ENCODE data around the gene RAI1. TPM values are rescaled to one million over a fixed set of nuclear protein-coding genes. Genes with fewer than 3 reads are reported as not detected.

RAI1 gene
- total and polyA plus RNA-seq, 2 experiments from 2014 or later, result 0.87 to 0.89 TPM

DNA sequence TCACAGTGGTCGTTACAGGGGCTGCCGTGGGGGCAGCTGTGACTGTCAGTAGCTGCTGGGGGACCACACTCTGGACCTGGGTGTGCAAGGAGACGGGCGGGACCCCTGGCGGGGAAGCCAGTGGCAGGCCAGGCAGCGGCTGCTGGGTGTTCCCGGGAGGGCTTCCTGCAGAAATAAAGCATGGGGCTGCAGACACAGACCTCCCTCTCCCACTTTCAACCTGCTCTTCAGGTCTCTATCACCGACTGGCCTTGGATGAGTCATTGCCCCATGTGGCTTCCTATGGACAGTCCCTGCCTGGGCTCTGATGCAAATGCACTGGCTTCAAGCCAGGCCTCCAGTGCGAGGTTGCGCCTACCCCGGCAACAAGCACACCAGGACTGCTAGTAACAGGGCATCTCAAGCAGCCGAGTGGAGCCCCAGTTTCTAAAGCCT is 138.3 kb downstream of the RAI1 start:
- Mint-ChIP-seq H3K27ac (no peak overlapping the region), H3K4me3 (no peak overlapping the region; the same call in 2 of the 3 replicates), H3K9me3 (no peaks in the 10 kb centered on the region; the same call in 2 of the 3 replicates), H3K4me1 (peaks cover 61% of the 10 kb centered on the region), H3K36me3 (ENCODE audit: low read depth) (peaks cover 53% of the 10 kb centered on the region), H3K27me3 (ENCODE audit: insufficient read depth, low read depth, poor library complexity) (peaks cover 21% of the 10 kb centered on the region)
- no peak overlapping the region for H3K27ac ChIP-seq (ENCODE audit: low read depth)
- H3K79me2 ChIP-seq (replicated peaks; ENCODE audit: insufficient read depth), result peaks cover 36% of the 10 kb centered on the region
- TF ChIP-seq JUNB (IDR thresholded peaks at IDR 0.05; ENCODE audit: unreplicated experiment), result no peak
- TF ChIP-seq, protein P1, sequence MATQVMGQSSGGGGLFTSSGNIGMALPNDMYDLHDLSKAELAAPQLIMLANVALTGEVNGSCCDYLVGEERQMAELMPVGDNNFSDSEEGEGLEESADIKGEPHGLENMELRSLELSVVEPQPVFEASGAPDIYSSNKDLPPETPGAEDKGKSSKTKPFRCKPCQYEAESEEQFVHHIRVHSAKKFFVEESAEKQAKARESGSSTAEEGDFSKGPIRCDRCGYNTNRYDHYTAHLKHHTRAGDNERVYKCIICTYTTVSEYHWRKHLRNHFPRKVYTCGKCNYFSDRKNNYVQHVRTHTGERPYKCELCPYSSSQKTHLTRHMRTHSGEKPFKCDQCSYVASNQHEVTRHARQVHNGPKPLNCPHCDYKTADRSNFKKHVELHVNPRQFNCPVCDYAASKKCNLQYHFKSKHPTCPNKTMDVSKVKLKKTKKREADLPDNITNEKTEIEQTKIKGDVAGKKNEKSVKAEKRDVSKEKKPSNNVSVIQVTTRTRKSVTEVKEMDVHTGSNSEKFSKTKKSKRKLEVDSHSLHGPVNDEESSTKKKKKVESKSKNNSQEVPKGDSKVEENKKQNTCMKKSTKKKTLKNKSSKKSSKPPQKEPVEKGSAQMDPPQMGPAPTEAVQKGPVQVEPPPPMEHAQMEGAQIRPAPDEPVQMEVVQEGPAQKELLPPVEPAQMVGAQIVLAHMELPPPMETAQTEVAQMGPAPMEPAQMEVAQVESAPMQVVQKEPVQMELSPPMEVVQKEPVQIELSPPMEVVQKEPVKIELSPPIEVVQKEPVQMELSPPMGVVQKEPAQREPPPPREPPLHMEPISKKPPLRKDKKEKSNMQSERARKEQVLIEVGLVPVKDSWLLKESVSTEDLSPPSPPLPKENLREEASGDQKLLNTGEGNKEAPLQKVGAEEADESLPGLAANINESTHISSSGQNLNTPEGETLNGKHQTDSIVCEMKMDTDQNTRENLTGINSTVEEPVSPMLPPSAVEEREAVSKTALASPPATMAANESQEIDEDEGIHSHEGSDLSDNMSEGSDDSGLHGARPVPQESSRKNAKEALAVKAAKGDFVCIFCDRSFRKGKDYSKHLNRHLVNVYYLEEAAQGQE (IDR thresholded peaks at IDR 0.05; ENCODE audit: unreplicated experiment), result no peak
- TF ChIP-seq NANOG (IDR thresholded peaks at IDR 0.05; ENCODE audit: borderline replicate concordance), result no peak
- no peak for TF ChIP-seq EZH2 (IDR thresholded peaks at IDR 0.05; ENCODE audit: low read depth, unreplicated experiment)
- TF ChIP-seq POLR2AphosphoS5 (IDR thresholded peaks at IDR 0.05; ENCODE audit: low read depth), result no peak
- TF ChIP-seq, protein P2, sequence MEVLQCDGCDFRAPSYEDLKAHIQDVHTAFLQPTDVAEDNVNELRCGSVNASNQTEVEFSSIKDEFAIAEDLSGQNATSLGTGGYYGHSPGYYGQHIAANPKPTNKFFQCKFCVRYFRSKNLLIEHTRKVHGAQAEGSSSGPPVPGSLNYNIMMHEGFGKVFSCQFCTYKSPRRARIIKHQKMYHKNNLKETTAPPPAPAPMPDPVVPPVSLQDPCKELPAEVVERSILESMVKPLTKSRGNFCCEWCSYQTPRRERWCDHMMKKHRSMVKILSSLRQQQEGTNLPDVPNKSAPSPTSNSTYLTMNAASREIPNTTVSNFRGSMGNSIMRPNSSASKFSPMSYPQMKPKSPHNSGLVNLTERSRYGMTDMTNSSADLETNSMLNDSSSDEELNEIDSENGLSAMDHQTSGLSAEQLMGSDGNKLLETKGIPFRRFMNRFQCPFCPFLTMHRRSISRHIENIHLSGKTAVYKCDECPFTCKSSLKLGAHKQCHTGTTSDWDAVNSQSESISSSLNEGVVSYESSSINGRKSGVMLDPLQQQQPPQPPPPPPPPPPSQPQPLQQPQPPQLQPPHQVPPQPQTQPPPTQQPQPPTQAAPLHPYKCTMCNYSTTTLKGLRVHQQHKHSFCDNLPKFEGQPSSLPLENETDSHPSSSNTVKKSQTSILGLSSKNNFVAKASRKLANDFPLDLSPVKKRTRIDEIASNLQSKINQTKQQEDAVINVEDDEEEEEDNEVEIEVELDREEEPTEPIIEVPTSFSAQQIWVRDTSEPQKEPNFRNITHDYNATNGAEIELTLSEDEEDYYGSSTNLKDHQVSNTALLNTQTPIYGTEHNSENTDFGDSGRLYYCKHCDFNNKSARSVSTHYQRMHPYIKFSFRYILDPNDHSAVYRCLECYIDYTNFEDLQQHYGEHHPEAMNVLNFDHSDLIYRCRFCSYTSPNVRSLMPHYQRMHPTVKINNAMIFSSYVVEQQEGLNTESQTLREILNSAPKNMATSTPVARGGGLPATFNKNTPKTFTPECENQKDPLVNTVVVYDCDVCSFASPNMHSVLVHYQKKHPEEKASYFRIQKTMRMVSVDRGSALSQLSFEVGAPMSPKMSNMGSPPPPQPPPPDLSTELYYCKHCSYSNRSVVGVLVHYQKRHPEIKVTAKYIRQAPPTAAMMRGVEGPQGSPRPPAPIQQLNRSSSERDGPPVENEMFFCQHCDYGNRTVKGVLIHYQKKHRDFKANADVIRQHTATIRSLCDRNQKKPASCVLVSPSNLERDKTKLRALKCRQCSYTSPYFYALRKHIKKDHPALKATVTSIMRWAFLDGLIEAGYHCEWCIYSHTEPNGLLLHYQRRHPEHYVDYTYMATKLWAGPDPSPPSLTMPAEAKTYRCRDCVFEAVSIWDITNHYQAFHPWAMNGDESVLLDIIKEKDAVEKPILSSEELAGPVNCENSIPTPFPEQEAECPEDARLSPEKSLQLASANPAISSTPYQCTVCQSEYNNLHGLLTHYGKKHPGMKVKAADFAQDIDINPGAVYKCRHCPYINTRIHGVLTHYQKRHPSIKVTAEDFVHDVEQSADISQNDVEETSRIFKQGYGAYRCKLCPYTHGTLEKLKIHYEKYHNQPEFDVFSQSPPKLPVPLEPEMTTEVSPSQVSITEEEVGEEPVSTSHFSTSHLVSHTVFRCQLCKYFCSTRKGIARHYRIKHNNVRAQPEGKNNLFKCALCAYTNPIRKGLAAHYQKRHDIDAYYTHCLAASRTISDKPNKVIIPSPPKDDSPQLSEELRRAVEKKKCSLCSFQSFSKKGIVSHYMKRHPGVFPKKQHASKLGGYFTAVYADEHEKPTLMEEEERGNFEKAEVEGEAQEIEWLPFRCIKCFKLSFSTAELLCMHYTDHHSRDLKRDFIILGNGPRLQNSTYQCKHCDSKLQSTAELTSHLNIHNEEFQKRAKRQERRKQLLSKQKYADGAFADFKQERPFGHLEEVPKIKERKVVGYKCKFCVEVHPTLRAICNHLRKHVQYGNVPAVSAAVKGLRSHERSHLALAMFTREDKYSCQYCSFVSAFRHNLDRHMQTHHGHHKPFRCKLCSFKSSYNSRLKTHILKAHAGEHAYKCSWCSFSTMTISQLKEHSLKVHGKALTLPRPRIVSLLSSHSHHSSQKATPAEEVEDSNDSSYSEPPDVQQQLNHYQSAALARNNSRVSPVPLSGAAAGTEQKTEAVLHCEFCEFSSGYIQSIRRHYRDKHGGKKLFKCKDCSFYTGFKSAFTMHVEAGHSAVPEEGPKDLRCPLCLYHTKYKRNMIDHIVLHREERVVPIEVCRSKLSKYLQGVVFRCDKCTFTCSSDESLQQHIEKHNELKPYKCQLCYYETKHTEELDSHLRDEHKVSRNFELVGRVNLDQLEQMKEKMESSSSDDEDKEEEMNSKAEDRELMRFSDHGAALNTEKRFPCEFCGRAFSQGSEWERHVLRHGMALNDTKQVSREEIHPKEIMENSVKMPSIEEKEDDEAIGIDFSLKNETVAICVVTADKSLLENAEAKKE (CRISPR knock-in tag; IDR thresholded peaks at IDR 0.05), result no peak
- TF ChIP-seq STAT1 (IDR thresholded peaks at IDR 0.05; ENCODE audit: unreplicated experiment), result no peak
- TF ChIP-seq EZH2phosphoT487 (IDR thresholded peaks at IDR 0.05; ENCODE audit: unreplicated experiment), result no peak
- TF ChIP-seq, protein P3, sequence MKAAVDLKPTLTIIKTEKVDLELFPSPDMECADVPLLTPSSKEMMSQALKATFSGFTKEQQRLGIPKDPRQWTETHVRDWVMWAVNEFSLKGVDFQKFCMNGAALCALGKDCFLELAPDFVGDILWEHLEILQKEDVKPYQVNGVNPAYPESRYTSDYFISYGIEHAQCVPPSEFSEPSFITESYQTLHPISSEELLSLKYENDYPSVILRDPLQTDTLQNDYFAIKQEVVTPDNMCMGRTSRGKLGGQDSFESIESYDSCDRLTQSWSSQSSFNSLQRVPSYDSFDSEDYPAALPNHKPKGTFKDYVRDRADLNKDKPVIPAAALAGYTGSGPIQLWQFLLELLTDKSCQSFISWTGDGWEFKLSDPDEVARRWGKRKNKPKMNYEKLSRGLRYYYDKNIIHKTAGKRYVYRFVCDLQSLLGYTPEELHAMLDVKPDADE (IDR thresholded peaks at IDR 0.05), result no peak
- TF ChIP-seq CREB1 (CRISPR knock-in tag; IDR thresholded peaks at IDR 0.05; ENCODE audit: low read depth), result no peak
- no peak for TF ChIP-seq ZNF331 (CRISPR knock-in tag; IDR thresholded peaks at IDR 0.05; ENCODE audit: low read depth)
- no peak for TF ChIP-seq ZNF114 (CRISPR knock-in tag; IDR thresholded peaks at IDR 0.05)
- TF ChIP-seq, protein P4, sequence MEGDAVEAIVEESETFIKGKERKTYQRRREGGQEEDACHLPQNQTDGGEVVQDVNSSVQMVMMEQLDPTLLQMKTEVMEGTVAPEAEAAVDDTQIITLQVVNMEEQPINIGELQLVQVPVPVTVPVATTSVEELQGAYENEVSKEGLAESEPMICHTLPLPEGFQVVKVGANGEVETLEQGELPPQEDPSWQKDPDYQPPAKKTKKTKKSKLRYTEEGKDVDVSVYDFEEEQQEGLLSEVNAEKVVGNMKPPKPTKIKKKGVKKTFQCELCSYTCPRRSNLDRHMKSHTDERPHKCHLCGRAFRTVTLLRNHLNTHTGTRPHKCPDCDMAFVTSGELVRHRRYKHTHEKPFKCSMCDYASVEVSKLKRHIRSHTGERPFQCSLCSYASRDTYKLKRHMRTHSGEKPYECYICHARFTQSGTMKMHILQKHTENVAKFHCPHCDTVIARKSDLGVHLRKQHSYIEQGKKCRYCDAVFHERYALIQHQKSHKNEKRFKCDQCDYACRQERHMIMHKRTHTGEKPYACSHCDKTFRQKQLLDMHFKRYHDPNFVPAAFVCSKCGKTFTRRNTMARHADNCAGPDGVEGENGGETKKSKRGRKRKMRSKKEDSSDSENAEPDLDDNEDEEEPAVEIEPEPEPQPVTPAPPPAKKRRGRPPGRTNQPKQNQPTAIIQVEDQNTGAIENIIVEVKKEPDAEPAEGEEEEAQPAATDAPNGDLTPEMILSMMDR (conservative IDR thresholded peaks at IDR 0.05; ENCODE audit: low read depth in 2 of 2), result no peak
- no peak overlapping the region for H2AFZ ChIP-seq
- H4K20me1 ChIP-seq (replicated peaks; ENCODE audit: insufficient read depth), result peaks cover 49% of the 10 kb centered on the region
- no peak; the same call in 2 of the 3 replicates for ATAC-seq
- no peak overlapping the region for H3K4me3 ChIP-seq
- peaks cover 26% of the 10 kb centered on the region for H3K4me1 ChIP-seq (ENCODE audit: insufficient read depth)
- no peak overlapping the region for H3K4me2 ChIP-seq
- peaks cover 14% of the 10 kb centered on the region for H3F3A ChIP-seq (replicated peaks; ENCODE audit: low read depth)
- H3K9me2 ChIP-seq (ENCODE audit: insufficient read depth), result no peaks in the 10 kb centered on the region
- peak; percentile 38 for DNase-seq (ENCODE audit: low spot score)
- peaks cover 5% of the 10 kb centered on the region; the same call in 1 of the 2 replicates for H3K36me3 ChIP-seq (ENCODE audit: insufficient read depth)
- H3K27me3 ChIP-seq (ENCODE audit: insufficient read depth), result no peaks in the 10 kb centered on the region

Data from GM23338 (cell line).